HL-60 (cell line): ENCODE results near the gene KIAA0825.

ENCODE experiments used
- DNase-seq, 2 experiments: peaks; one replicate each; pipeline ENCODE4 v3.0.0-alpha.2; 2010 to 2020; ENCODE audit warnings: low read depth in 1 of 2, low spot score in 1 of 2
- H3K27ac ChIP-seq: fragments of 250-450 bp; sonication (Bioruptor Pico); replicated peaks from 2 replicates; pipeline ENCODE4 v1.5.1; 2020; ENCODE audit warnings: mild to moderate bottlenecking, moderate library complexity
- H3K27me3 ChIP-seq: fragments of 250-450 bp; sonication (Bioruptor Pico); 2 replicates; pipeline ENCODE4 v1.5.1; 2021; ENCODE audit warnings: mild to moderate bottlenecking, moderate library complexity; ENCODE audit not compliant: insufficient read depth, poor library complexity, severe bottlenecking
- H3K4me3 ChIP-seq: replicated peaks from 2 replicates; pipeline ENCODE4 v1.5.1; 2011; ENCODE audit warnings: mild to moderate bottlenecking, control low read depth, low read length; ENCODE audit not compliant: insufficient read depth
- GABPA ChIP-seq: IDR thresholded peaks from 2 replicates; pipeline ENCODE4 v1.6.1; 2012; ENCODE audit warnings: low read depth
- POLR2AphosphoS5 ChIP-seq: IDR thresholded peaks from 2 replicates; pipeline ENCODE4 v1.6.1; 2012; ENCODE audit warnings: low read depth
- SPI1 ChIP-seq: IDR thresholded peaks from 2 replicates; pipeline ENCODE4 v1.6.1; 2012; ENCODE audit warnings: low read depth, mild to moderate bottlenecking, borderline replicate concordance
- TF ChIP-seq, protein P1 (sequence below): IDR thresholded peaks from 2 replicates; pipeline ENCODE4 v1.6.1; 2012; ENCODE audit warnings: low read depth; ENCODE audit not compliant: insufficient replicate concordance
- TF ChIP-seq, protein P2 (sequence below): IDR thresholded peaks from one replicate; pipeline ENCODE4 v1.5.1; 2011; ENCODE audit warnings: low read length, control low read depth, inconsistent platforms; ENCODE audit not compliant: insufficient read depth

Gene KIAA0825

DNA sequence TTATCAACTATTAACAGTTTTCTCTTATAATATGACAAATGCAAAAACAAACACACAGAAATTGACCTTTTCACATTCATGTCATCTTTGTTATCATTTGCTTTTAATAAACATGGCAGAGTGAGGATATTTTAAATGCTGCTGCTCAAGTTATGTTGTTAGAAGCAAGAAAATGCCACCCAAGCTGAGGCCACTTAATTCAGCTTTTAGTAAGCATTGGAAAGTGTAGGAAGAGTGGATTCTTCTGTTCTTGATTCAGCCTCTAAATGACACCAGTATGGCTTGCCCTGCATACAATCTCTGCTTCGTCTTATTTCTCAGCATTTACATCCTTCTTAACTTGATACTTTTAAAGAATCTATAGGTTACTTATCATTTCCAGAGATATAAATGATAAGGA, 456.6 kb downstream of the KIAA0825 start:
- DNase-seq = no peak
- Histone ChIP-seq H3K4me3 (no peak overlapping the region), H3K27me3 (no peaks in the 10 kb centered on the region), H3K27ac (no peak overlapping the region)
- TF ChIP-seq SPI1 (no peak), GABPA (no peak), POLR2AphosphoS5 (no peak)
- TF ChIP-seq, protein P1, sequence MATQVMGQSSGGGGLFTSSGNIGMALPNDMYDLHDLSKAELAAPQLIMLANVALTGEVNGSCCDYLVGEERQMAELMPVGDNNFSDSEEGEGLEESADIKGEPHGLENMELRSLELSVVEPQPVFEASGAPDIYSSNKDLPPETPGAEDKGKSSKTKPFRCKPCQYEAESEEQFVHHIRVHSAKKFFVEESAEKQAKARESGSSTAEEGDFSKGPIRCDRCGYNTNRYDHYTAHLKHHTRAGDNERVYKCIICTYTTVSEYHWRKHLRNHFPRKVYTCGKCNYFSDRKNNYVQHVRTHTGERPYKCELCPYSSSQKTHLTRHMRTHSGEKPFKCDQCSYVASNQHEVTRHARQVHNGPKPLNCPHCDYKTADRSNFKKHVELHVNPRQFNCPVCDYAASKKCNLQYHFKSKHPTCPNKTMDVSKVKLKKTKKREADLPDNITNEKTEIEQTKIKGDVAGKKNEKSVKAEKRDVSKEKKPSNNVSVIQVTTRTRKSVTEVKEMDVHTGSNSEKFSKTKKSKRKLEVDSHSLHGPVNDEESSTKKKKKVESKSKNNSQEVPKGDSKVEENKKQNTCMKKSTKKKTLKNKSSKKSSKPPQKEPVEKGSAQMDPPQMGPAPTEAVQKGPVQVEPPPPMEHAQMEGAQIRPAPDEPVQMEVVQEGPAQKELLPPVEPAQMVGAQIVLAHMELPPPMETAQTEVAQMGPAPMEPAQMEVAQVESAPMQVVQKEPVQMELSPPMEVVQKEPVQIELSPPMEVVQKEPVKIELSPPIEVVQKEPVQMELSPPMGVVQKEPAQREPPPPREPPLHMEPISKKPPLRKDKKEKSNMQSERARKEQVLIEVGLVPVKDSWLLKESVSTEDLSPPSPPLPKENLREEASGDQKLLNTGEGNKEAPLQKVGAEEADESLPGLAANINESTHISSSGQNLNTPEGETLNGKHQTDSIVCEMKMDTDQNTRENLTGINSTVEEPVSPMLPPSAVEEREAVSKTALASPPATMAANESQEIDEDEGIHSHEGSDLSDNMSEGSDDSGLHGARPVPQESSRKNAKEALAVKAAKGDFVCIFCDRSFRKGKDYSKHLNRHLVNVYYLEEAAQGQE = no peak
- TF ChIP-seq, protein P2, sequence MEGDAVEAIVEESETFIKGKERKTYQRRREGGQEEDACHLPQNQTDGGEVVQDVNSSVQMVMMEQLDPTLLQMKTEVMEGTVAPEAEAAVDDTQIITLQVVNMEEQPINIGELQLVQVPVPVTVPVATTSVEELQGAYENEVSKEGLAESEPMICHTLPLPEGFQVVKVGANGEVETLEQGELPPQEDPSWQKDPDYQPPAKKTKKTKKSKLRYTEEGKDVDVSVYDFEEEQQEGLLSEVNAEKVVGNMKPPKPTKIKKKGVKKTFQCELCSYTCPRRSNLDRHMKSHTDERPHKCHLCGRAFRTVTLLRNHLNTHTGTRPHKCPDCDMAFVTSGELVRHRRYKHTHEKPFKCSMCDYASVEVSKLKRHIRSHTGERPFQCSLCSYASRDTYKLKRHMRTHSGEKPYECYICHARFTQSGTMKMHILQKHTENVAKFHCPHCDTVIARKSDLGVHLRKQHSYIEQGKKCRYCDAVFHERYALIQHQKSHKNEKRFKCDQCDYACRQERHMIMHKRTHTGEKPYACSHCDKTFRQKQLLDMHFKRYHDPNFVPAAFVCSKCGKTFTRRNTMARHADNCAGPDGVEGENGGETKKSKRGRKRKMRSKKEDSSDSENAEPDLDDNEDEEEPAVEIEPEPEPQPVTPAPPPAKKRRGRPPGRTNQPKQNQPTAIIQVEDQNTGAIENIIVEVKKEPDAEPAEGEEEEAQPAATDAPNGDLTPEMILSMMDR = no peak

DNA sequence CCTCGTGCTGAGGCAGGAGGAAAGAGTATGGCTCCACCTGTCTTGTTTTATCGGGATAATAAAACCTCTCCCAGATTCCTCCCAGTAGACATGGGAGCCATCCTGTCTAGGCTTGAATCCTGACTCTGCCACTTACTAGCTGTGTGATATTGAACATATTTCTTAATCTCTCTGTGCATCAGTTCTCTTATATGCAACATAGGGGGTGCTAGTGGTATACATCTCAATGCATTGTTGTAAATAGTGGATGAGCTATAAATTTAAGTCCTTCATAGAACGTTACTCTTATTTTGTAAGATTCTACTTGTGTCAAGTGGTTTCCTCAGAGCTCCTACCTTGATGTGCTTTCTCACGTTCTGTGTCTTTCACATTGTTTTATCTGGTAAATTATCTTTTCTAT, 459.3 kb downstream of the KIAA0825 start:
- no peak for DNase-seq
- no peak overlapping the region for H3K27ac ChIP-seq
- TF ChIP-seq GABPA = no peak
- TF ChIP-seq, protein P2 = no peak
- TF ChIP-seq, protein P1 = no peak
- no peak for TF ChIP-seq POLR2AphosphoS5
- no peak for TF ChIP-seq SPI1
- no peaks in the 10 kb centered on the region for H3K27me3 ChIP-seq
- no peak overlapping the region for H3K4me3 ChIP-seq

DNA sequence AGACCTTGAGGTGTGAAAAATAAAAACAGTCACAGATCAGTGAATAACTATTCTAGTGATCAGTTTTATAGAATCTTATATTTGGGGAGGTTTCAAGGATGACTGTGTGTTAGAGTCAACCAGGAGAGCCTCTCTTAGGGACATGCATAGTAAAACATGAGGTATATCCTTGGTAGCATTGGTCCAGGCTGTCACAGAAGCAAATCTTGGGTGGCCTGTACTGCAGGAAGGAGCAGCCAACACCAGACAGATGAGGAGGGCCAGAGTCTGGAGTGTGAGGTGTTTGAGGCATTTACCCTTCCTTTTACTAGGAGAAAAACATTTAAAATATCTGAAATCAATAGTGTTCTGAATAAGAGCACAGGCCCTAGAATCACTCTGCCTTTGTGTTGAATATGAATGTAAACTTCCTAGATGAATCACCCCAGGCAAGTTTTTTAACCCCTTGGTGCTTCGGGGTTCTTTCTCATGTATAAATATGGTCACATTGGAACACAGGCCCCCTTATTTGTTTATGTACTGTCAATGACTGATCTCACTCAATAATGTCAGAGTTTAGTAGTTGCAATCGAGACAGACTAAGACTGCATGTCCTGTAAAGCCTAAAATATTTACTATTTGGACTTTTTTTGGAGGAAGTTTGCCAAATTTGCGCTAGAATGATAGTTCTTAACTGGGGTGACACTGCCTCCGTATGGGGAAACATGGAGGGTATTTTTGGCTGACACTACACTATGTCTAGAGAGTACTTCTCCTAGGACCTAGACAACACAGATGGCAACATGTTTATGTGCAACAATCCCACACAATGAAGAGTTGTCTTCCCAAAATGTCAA, 460.5 kb downstream of the KIAA0825 start:
- Histone ChIP-seq H3K27me3 (no peaks in the 10 kb centered on the region), H3K4me3 (no peak overlapping the region), H3K27ac (no peak overlapping the region)
- no peak for DNase-seq
- TF ChIP-seq, protein P2 = no peak
- TF ChIP-seq SPI1 (no peak), GABPA (no peak), POLR2AphosphoS5 (no peak)
- TF ChIP-seq, protein P1 = no peak
